A549 (cell line): ENCODE data around the gene LRIG1. TPM values are rescaled to one million over a fixed set of nuclear protein-coding genes. Genes with fewer than 3 reads are reported as not detected.

ENCODE experiments used
- ATAC-seq, 2 experiments: fragments of 200-7000 bp in 1 of 2; fragments of >200 bp in 1 of 2; cut with Nextera tagmentation in 1 of 2; cut with Tn5 transposase in 1 of 2; 3 replicates each; pipeline versions ENCODE4 v1.8.0 to v1.9.1; 2018 to 2020; ENCODE audit warnings: mild to moderate bottlenecking in 1 of 2, moderate library complexity in 1 of 2
- CTCF ChIA-PET: fragments of 300-600 bp; sonication (Branson Sonifier 250); formaldehyde crosslinking; extraction: SDS; loops from one replicate; lab custom pipeline; 2021; ENCODE audit warnings: antibody characterized with exemption, inconsistent platforms; lab: Yijun Ruan, JAX
- POLR2A ChIA-PET: fragments of 350-600 bp; formaldehyde crosslinking; extraction: SDS; loops from one replicate; lab custom pipeline; 2021; ENCODE audit warnings: antibody characterized with exemption, inconsistent platforms; lab: Yijun Ruan, JAX
- DNase-seq, 2 experiments: peaks; one replicate each; pipeline versions ENCODE4 v3.0.0 to v3.0.0-alpha.2; 2011 to 2016; ENCODE audit warnings: low read depth in 1 of 2, low spot score in 1 of 2
- FAIRE-seq: peaks from 2 replicates; lab custom pipeline; 2011; peaks lifted over from hg19 to GRCh38; lab: Jason Lieb, UNC
- H3K27ac ChIP-seq, 2 experiments: fragments of >200 bp; sonication (Bioruptor Twin); formaldehyde crosslinking; 3 replicates each; pipeline ENCODE4 v1.5.1; 2016 to 2017
- H3K4me1 ChIP-seq: fragments of >200 bp; sonication (Bioruptor Twin); formaldehyde crosslinking; 3 replicates; pipeline ENCODE4 v1.6.1; 2016
- H3K4me2 ChIP-seq: fragments of >200 bp; sonication (Bioruptor Twin); formaldehyde crosslinking; 3 replicates; pipeline ENCODE4 v1.6.1; 2016
- H3K4me3 ChIP-seq: fragments of >200 bp; sonication (Bioruptor Twin); formaldehyde crosslinking; 3 replicates; pipeline ENCODE4 v1.5.1; 2016
- H3K9me3 ChIP-seq: fragments of >200 bp; sonication (Bioruptor Twin); formaldehyde crosslinking; 3 replicates; pipeline ENCODE4 v1.6.1; 2016
- BHLHE40 ChIP-seq: IDR thresholded peaks from 2 replicates; pipeline ENCODE4 v1.6.1; 2012; ENCODE audit warnings: low read depth, low read length, inconsistent platforms
- CHD2 ChIP-seq: fragments of 150-350 bp; IDR thresholded peaks from 2 replicates; pipeline ENCODE4 v1.6.1; 2014; ENCODE audit warnings: low read length; ENCODE audit not compliant: partially characterized antibody
- CHD4 ChIP-seq: fragments of 200-600 bp; sonication (generic); IDR thresholded peaks from 2 replicates; pipeline ENCODE4 v1.6.1; 2016; ENCODE audit warnings: antibody characterized with exemption, mild to moderate bottlenecking, borderline replicate concordance
- EHMT2 ChIP-seq: fragments of 200-600 bp; sonication (generic); IDR thresholded peaks from 2 replicates; pipeline ENCODE4 v1.6.1; 2016; ENCODE audit warnings: antibody characterized with exemption, low read depth, mild to moderate bottlenecking, moderate library complexity
- ESRRA ChIP-seq: fragments of 150-350 bp; IDR thresholded peaks from 2 replicates; pipeline ENCODE4 v1.6.1; 2014; ENCODE audit warnings: mild to moderate bottlenecking, low read length, borderline replicate concordance
- HEYL ChIP-seq: fragments of 250-450 bp; sonication (Bioruptor Pico); IDR thresholded peaks from 2 replicates; pipeline ENCODE4 v1.8.0; 2021; ENCODE audit warnings: mild to moderate bottlenecking, moderate library complexity
- HOXA7 ChIP-seq: fragments of 250-450 bp; sonication (Bioruptor Pico); IDR thresholded peaks from 2 replicates; pipeline ENCODE4 v1.5.0; 2020; ENCODE audit warnings: mild to moderate bottlenecking, moderate library complexity
- JUN ChIP-seq, 2 experiments: fragments of >200 bp; sonication (Bioruptor Twin); formaldehyde crosslinking; IDR thresholded peaks; 2 replicates in 1 of 2; 3 replicates in 1 of 2; pipeline ENCODE4 v1.6.1; 2016 to 2017
- JUNB ChIP-seq: fragments of >200 bp; sonication (Bioruptor Twin); formaldehyde crosslinking; IDR thresholded peaks from 2 replicates; pipeline ENCODE4 v1.6.1; 2016
- MAFK ChIP-seq: fragments of 450-650 bp; IDR thresholded peaks from 2 replicates; pipeline ENCODE4 v1.6.1; 2014; ENCODE audit not compliant: partially characterized antibody
- MYC ChIP-seq: IDR thresholded peaks from 2 replicates; pipeline ENCODE4 v1.6.1; 2012; ENCODE audit warnings: mild to moderate bottlenecking, inconsistent platforms, low read length, improper control_type of control experiment, borderline replicate concordance
- NFE2L2 ChIP-seq: fragments of 150-350 bp; conservative IDR thresholded peaks from 2 replicates; pipeline ENCODE4 v1.6.1; 2014; ENCODE audit warnings: low read length
- SMC3 ChIP-seq: fragments of >200 bp; sonication (Bioruptor Twin); formaldehyde crosslinking; IDR thresholded peaks from 3 replicates; pipeline ENCODE4 v1.6.1; 2018; ENCODE audit warnings: inconsistent platforms
- ZSCAN20 ChIP-seq: fragments of 250-450 bp; sonication (Bioruptor Pico); IDR thresholded peaks from 2 replicates; pipeline ENCODE4 v1.8.0; 2022; ENCODE audit warnings: mild to moderate bottlenecking, moderate library complexity
- WGBS: methylation state at CpG from one replicate; pipeline ENCODE4 v1.1.6; 2017; ENCODE audit errors: missing lambda C conversion rate; 5-methylcytosine and 5-hydroxymethylcytosine counted together
- polyA plus RNA-seq, 4 experiments: library from polyadenylated mRNA; depleted of rRNA in 3 of 4; stranded (reverse); fragments of >200 nt; fragmentation: RNase III in 1 of 4; extraction: RNeasy Plus Mini Kit Qiagen cat#74134 plus additional on column Dnase treatment in 1 of 4; gene quantifications; 2 replicates in 3 of 4; 3 replicates in 1 of 4; pipeline ENCODE4 v1.2.3, GENCODE V29; 2011 to 2017
- TF ChIP-seq, protein P1 (sequence below): IDR thresholded peaks from 2 replicates; pipeline ENCODE4 v1.6.1; 2012; ENCODE audit warnings: low read depth, borderline replicate concordance
- TF ChIP-seq, protein P2 (sequence below): fragments of 250-450 bp; sonication (Bioruptor Pico); IDR thresholded peaks from 2 replicates; pipeline ENCODE4 v1.5.0; 2021; ENCODE audit warnings: mild to moderate bottlenecking, moderate library complexity, borderline replicate concordance
- TF ChIP-seq, protein P3 (sequence below): IDR thresholded peaks from 2 replicates; pipeline ENCODE4 v1.6.1; 2012
- TF ChIP-seq, protein P4 (sequence below): fragments of 200-600 bp; sonication (generic); IDR thresholded peaks from 2 replicates; pipeline ENCODE4 v1.6.1; 2016; ENCODE audit warnings: antibody characterized with exemption, mild to moderate bottlenecking, moderate library complexity
- TF ChIP-seq, protein P5 (sequence below): fragments of 150-350 bp; IDR thresholded peaks from 2 replicates; pipeline ENCODE4 v1.6.1; 2014; ENCODE audit warnings: low read depth, mild to moderate bottlenecking, low read length
- TF ChIP-seq, protein P6 (sequence below): IDR thresholded peaks from 2 replicates; pipeline ENCODE4 v1.6.1; 2012

Gene LRIG1
- polyA plus RNA-seq, 2 of the 4 experiments (the other 2 are of a cell fraction): 1.8 to 6.2 TPM

DNA sequence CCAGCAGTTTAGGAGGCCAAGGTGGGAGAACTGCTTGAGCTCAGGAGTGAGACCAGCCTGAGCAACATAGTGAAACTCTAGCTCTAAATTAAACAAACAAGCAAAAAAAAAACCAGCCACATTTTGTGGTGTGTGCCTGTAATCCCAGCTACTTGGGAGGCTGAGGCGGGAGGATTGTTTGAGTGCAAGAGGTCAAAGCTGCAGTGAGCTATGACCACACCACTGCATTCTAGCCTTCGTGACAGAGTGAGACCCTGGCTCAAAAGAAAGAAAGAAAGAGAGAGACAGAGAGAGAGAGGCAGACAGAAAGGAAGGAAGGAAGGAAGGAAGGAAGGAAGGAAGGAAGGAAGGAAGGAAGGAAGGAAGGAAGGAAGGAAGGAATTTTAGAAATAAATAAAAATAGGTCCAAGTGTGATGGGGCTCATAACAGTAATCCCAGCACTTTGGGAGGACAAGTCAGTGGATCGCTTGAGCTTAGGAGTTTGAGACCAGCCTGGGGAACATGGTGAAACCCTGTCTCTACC, 38.7 kb upstream of the LRIG1 start:
- no peak for DNase-seq
- no peaks in the 10 kb centered on the region for H3K9me3 ChIP-seq
- POLR2A ChIA-PET: no interaction called here
- no peak overlapping the region for H3K4me2 ChIP-seq
- H3K4me1 ChIP-seq: no peaks in the 10 kb centered on the region
- H3K27ac ChIP-seq: no peak overlapping the region
- CTCF ChIA-PET: no interaction called here
- WGBS: 65% methylated on average over 3 of the region's 3 CpGs
- H3K4me3 ChIP-seq: no peak overlapping the region
- no peak for ATAC-seq
- TF ChIP-seq MYC: no peak
- TF ChIP-seq ESRRA: no peak
- no peak for TF ChIP-seq CHD4
- TF ChIP-seq, protein P1, sequence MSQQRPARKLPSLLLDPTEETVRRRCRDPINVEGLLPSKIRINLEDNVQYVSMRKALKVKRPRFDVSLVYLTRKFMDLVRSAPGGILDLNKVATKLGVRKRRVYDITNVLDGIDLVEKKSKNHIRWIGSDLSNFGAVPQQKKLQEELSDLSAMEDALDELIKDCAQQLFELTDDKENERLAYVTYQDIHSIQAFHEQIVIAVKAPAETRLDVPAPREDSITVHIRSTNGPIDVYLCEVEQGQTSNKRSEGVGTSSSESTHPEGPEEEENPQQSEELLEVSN: no peak
- TF ChIP-seq, protein P2, sequence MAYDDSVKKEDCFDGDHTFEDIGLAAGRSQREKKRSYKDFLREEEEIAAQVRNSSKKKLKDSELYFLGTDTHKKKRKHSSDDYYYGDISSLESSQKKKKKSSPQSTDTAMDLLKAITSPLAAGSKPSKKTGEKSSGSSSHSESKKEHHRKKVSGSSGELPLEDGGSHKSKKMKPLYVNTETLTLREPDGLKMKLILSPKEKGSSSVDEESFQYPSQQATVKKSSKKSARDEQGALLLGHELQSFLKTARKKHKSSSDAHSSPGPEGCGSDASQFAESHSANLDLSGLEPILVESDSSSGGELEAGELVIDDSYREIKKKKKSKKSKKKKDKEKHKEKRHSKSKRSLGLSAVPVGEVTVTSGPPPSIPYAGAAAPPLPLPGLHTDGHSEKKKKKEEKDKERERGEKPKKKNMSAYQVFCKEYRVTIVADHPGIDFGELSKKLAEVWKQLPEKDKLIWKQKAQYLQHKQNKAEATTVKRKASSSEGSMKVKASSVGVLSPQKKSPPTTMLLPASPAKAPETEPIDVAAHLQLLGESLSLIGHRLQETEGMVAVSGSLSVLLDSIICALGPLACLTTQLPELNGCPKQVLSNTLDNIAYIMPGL (CRISPR knock-in tag): no peak
- TF ChIP-seq, protein P3, sequence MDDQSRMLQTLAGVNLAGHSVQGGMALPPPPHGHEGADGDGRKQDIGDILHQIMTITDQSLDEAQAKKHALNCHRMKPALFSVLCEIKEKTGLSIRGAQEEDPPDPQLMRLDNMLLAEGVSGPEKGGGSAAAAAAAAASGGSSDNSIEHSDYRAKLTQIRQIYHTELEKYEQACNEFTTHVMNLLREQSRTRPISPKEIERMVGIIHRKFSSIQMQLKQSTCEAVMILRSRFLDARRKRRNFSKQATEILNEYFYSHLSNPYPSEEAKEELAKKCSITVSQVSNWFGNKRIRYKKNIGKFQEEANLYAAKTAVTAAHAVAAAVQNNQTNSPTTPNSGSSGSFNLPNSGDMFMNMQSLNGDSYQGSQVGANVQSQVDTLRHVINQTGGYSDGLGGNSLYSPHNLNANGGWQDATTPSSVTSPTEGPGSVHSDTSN: no peak
- TF ChIP-seq SMC3: no peak
- no peak for TF ChIP-seq HEYL
- no peak for TF ChIP-seq JUN (IDR thresholded peaks at IDR 0.05)
- no peak for TF ChIP-seq MAFK
- TF ChIP-seq EHMT2: no peak
- no peak for TF ChIP-seq CHD2
- TF ChIP-seq HOXA7 (CRISPR knock-in tag): no peak
- TF ChIP-seq, protein P4, sequence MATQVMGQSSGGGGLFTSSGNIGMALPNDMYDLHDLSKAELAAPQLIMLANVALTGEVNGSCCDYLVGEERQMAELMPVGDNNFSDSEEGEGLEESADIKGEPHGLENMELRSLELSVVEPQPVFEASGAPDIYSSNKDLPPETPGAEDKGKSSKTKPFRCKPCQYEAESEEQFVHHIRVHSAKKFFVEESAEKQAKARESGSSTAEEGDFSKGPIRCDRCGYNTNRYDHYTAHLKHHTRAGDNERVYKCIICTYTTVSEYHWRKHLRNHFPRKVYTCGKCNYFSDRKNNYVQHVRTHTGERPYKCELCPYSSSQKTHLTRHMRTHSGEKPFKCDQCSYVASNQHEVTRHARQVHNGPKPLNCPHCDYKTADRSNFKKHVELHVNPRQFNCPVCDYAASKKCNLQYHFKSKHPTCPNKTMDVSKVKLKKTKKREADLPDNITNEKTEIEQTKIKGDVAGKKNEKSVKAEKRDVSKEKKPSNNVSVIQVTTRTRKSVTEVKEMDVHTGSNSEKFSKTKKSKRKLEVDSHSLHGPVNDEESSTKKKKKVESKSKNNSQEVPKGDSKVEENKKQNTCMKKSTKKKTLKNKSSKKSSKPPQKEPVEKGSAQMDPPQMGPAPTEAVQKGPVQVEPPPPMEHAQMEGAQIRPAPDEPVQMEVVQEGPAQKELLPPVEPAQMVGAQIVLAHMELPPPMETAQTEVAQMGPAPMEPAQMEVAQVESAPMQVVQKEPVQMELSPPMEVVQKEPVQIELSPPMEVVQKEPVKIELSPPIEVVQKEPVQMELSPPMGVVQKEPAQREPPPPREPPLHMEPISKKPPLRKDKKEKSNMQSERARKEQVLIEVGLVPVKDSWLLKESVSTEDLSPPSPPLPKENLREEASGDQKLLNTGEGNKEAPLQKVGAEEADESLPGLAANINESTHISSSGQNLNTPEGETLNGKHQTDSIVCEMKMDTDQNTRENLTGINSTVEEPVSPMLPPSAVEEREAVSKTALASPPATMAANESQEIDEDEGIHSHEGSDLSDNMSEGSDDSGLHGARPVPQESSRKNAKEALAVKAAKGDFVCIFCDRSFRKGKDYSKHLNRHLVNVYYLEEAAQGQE: no peak
- TF ChIP-seq JUNB: no peak
- TF ChIP-seq ZSCAN20 (CRISPR knock-in tag): no peak
- TF ChIP-seq, protein P5, sequence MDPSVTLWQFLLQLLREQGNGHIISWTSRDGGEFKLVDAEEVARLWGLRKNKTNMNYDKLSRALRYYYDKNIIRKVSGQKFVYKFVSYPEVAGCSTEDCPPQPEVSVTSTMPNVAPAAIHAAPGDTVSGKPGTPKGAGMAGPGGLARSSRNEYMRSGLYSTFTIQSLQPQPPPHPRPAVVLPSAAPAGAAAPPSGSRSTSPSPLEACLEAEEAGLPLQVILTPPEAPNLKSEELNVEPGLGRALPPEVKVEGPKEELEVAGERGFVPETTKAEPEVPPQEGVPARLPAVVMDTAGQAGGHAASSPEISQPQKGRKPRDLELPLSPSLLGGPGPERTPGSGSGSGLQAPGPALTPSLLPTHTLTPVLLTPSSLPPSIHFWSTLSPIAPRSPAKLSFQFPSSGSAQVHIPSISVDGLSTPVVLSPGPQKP: no peak
- TF ChIP-seq BHLHE40: no peak
- TF ChIP-seq NFE2L2: no peak
- TF ChIP-seq, protein P6, sequence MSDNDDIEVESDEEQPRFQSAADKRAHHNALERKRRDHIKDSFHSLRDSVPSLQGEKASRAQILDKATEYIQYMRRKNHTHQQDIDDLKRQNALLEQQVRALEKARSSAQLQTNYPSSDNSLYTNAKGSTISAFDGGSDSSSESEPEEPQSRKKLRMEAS: no peak
- FAIRE-seq: no peak
